HEK293T (cell line): ENCODE measurements around the gene B3GAT3.

Experiments
- ARNT ChIP-seq: fragments of 450-650 bp; IDR thresholded peaks from 2 replicates; pipeline ENCODE4 v1.6.1; 2017; ENCODE audit warnings: mild to moderate bottlenecking
- BHLHE40 ChIP-seq: fragments of 450-650 bp; IDR thresholded peaks from 2 replicates; pipeline ENCODE4 v1.6.1; 2016; ENCODE audit warnings: mild to moderate bottlenecking, moderate library complexity, borderline replicate concordance
- CTBP1 ChIP-seq: fragments of 450-650 bp; IDR thresholded peaks from 2 replicates; pipeline ENCODE4 v1.6.1; 2016; ENCODE audit warnings: borderline replicate concordance
- ELF4 ChIP-seq: fragments of 450-650 bp; IDR thresholded peaks from 2 replicates; pipeline ENCODE4 v1.6.1; 2017; ENCODE audit warnings: antibody characterized with exemption
- FOXA1 ChIP-seq: fragments of 450-650 bp; IDR thresholded peaks from 2 replicates; pipeline ENCODE4 v1.6.1; 2016; ENCODE audit warnings: mild to moderate bottlenecking
- FOXK2 ChIP-seq: fragments of 450-650 bp; IDR thresholded peaks from 2 replicates; pipeline ENCODE4 v1.6.1; 2016; ENCODE audit warnings: mild to moderate bottlenecking
- FOXM1 ChIP-seq: fragments of 450-650 bp; IDR thresholded peaks from 2 replicates; pipeline ENCODE4 v1.6.1; 2017; ENCODE audit warnings: mild to moderate bottlenecking, borderline replicate concordance
- HDGF ChIP-seq: fragments of 450-650 bp; IDR thresholded peaks from 2 replicates; pipeline ENCODE4 v1.6.1; 2017; ENCODE audit warnings: antibody characterized with exemption, borderline replicate concordance
- SP1 ChIP-seq: fragments of 450-650 bp; IDR thresholded peaks from 2 replicates; pipeline ENCODE4 v1.6.1; 2017
- SUZ12 ChIP-seq: fragments of 450-650 bp; IDR thresholded peaks from 2 replicates; pipeline ENCODE4 v1.6.1; 2016; ENCODE audit warnings: mild to moderate bottlenecking
- TARDBP ChIP-seq: fragments of 450-650 bp; IDR thresholded peaks from 2 replicates; pipeline ENCODE4 v1.6.1; 2016
- TF ChIP-seq, protein P1 (sequence below): fragments of 450-650 bp; IDR thresholded peaks from 2 replicates; pipeline ENCODE4 v1.6.1; 2016

- no peak for TF ChIP-seq SP1
- no peak for TF ChIP-seq FOXK2
- TF ChIP-seq BHLHE40 = no peak
- TF ChIP-seq FOXA1 = no peak
- TF ChIP-seq HDGF = no peak
- no peak for TF ChIP-seq CTBP1
- TF ChIP-seq SUZ12 = no peak
- no peak for TF ChIP-seq ARNT
- TF ChIP-seq ELF4 = no peak
- TF ChIP-seq FOXM1 = no peak
- TF ChIP-seq TARDBP = no peak
- TF ChIP-seq, protein P1, sequence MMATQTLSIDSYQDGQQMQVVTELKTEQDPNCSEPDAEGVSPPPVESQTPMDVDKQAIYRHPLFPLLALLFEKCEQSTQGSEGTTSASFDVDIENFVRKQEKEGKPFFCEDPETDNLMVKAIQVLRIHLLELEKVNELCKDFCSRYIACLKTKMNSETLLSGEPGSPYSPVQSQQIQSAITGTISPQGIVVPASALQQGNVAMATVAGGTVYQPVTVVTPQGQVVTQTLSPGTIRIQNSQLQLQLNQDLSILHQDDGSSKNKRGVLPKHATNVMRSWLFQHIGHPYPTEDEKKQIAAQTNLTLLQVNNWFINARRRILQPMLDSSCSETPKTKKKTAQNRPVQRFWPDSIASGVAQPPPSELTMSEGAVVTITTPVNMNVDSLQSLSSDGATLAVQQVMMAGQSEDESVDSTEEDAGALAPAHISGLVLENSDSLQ = no peak
Measured at GRCh38 chr11:62577046-62577714, 44.6 kb downstream of the B3GAT3 start.
